Measurements from ENCODE around the gene ZNF23.
A peak's percentile ranks its signal among the peaks of the same experiment; 100 is the strongest.

- TF ChIP-seq, protein P1, sequence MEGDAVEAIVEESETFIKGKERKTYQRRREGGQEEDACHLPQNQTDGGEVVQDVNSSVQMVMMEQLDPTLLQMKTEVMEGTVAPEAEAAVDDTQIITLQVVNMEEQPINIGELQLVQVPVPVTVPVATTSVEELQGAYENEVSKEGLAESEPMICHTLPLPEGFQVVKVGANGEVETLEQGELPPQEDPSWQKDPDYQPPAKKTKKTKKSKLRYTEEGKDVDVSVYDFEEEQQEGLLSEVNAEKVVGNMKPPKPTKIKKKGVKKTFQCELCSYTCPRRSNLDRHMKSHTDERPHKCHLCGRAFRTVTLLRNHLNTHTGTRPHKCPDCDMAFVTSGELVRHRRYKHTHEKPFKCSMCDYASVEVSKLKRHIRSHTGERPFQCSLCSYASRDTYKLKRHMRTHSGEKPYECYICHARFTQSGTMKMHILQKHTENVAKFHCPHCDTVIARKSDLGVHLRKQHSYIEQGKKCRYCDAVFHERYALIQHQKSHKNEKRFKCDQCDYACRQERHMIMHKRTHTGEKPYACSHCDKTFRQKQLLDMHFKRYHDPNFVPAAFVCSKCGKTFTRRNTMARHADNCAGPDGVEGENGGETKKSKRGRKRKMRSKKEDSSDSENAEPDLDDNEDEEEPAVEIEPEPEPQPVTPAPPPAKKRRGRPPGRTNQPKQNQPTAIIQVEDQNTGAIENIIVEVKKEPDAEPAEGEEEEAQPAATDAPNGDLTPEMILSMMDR (IDR thresholded peaks at IDR 0.05): peak in 3 of 6 experiments; percentile 23 to 53 (median 24)
- TF ChIP-seq POLR2A (IDR thresholded peaks at IDR 0.05): no peak
Observed at GRCh38 chr16:71421911-71422310, 40.1 kb downstream of the ZNF23 start.
